K562 (cell line): Measurements from ENCODE around the gene BCAR3. TPM values are rescaled to one million over a fixed set of nuclear protein-coding genes. Genes with fewer than 3 reads are reported as not detected.

ENCODE experiments used
- ATAC-seq: fragments of 200-7000 bp; cut with Tn5 transposase; 3 replicates; pipeline ENCODE4 v1.9.1; 2020; ENCODE audit warnings: moderate library complexity
- BruUV-seq: library from RNA; stranded (reverse); fragments of 400-500 nt; replicated peaks from 2 replicates; lab custom pipeline; 2021; lab: Mats Ljungman, UMichigan
- CTCF ChIA-PET: fragments of 300-600 bp; formaldehyde crosslinking; extraction: SDS; loops from one replicate; lab custom pipeline; 2021; ENCODE audit warnings: low intra/inter-chr PET ratio; lab: Yijun Ruan, JAX
- POLR2A ChIA-PET: fragments of 300-600, 350-650 bp; sonication (Branson Sonifier 250); formaldehyde crosslinking; extraction: SDS; loops from one replicate; lab custom pipeline; 2021; ENCODE audit warnings: antibody characterized with exemption, inconsistent platforms; lab: Yijun Ruan, JAX
- DNase-seq, 4 experiments: peaks; one replicate each; pipeline versions ENCODE4 v3.0.0 to v3.0.0-alpha.2; 2011 to 2018; ENCODE audit warnings: low spot score in 3 of 4, mixed read lengths in 3 of 4; ENCODE audit errors: extremely low read depth in 1 of 4
- FAIRE-seq: peaks from 2 replicates; lab custom pipeline; 2011; peaks lifted over from hg19 to GRCh38; lab: Jason Lieb, UNC
- H2AFZ ChIP-seq: 2 replicates; pipeline ENCODE4 v1.6.0; 2011; ENCODE audit warnings: low read depth, low read length, control low read depth, inconsistent platforms
- H3K27ac ChIP-seq: fragments of 200-600 bp; 3 replicates; pipeline ENCODE4 v1.8.0; 2011; ENCODE audit warnings: low read depth, mild to moderate bottlenecking, control low read depth, inconsistent platforms, low read length, moderate library complexity, mixed read lengths; ENCODE audit errors: extremely low read depth
- H3K27me3 ChIP-seq, 2 experiments: fragments of 300-600 bp in 1 of 2; 2 replicates in 1 of 2; 3 replicates in 1 of 2; pipeline versions ENCODE4 v1.6.0 to v1.8.0; 2011; ENCODE audit warnings: inconsistent platforms in 2 of 2, low read length in 2 of 2, mild to moderate bottlenecking in 1 of 2, mixed read lengths in 1 of 2, moderate library complexity in 1 of 2; ENCODE audit not compliant: control insufficient read depth in 2 of 2, insufficient read depth in 2 of 2
- H3K36me3 ChIP-seq: fragments of 300-600 bp; 3 replicates; pipeline ENCODE4 v1.8.0; 2011; ENCODE audit warnings: mild to moderate bottlenecking, low read length, inconsistent platforms; ENCODE audit not compliant: control insufficient read depth, insufficient read depth
- H3K4me1 ChIP-seq, 2 experiments: fragments of 200-600 bp in 1 of 2; replicated peaks in 1 of 2; 2 replicates in 1 of 2; 3 replicates in 1 of 2; pipeline versions ENCODE4 v1.5.1 to v1.8.0; 2011; ENCODE audit warnings: inconsistent platforms in 2 of 2, low read length in 2 of 2, mild to moderate bottlenecking in 1 of 2, mixed read lengths in 1 of 2, moderate library complexity in 1 of 2; ENCODE audit not compliant: control insufficient read depth in 2 of 2, insufficient read depth in 2 of 2
- H3K4me2 ChIP-seq: 2 replicates; pipeline ENCODE4 v1.6.1; 2011; ENCODE audit warnings: low read length, control low read depth, inconsistent platforms, mixed read lengths; ENCODE audit not compliant: insufficient read depth
- H3K4me3 ChIP-seq: fragments of 200-600 bp; sonication (generic), shearing (Covaris generic); 2 replicates; pipeline ENCODE4 v1.5.1; 2016; ENCODE audit warnings: control low read depth, inconsistent platforms
- H3K79me2 ChIP-seq: fragments of 200-600 bp; 3 replicates; pipeline ENCODE4 v1.8.0; 2011; ENCODE audit warnings: low read length, inconsistent platforms; ENCODE audit not compliant: control insufficient read depth, insufficient read depth
- H3K9ac ChIP-seq, 2 experiments: 2 replicates each; pipeline versions ENCODE4 v1.6.0 to v1.6.1; 2011; ENCODE audit warnings: low read depth in 2 of 2, low read length in 2 of 2, control low read depth in 1 of 2, inconsistent platforms in 1 of 2, mild to moderate bottlenecking in 1 of 2, mixed read lengths in 1 of 2; ENCODE audit not compliant: insufficient read depth in 1 of 2
- H3K9me1 ChIP-seq: one replicate; pipeline ENCODE4 v1.6.0; 2011; ENCODE audit warnings: inconsistent platforms, mild to moderate bottlenecking, low read length, moderate library complexity; ENCODE audit not compliant: control insufficient read depth, insufficient read depth
- H3K9me3 ChIP-seq: replicated peaks from 2 replicates; pipeline ENCODE4 v1.5.1; 2011; ENCODE audit warnings: low read depth, low read length, inconsistent platforms; ENCODE audit not compliant: control insufficient read depth, insufficient read depth
- H4K20me1 ChIP-seq: replicated peaks from 2 replicates; pipeline ENCODE4 v1.6.1; 2011; ENCODE audit warnings: low read length, inconsistent platforms, mixed read lengths; ENCODE audit not compliant: control insufficient read depth, insufficient read depth
- CC2D1A ChIP-seq: fragments of 450-650 bp; IDR thresholded peaks from 2 replicates; pipeline ENCODE4 v1.6.1; 2017; ENCODE audit warnings: mild to moderate bottlenecking
- DMBX1 ChIP-seq: fragments of 250-450 bp; sonication (Bioruptor Pico); IDR thresholded peaks from 2 replicates; pipeline ENCODE4 v1.8.0; 2022; ENCODE audit warnings: inconsistent platforms, mild to moderate bottlenecking, moderate library complexity, borderline replicate concordance
- MBD2 ChIP-seq: sonication (generic); IDR thresholded peaks from 2 replicates; pipeline ENCODE4 v1.6.1; 2016; ENCODE audit warnings: low read depth, borderline replicate concordance
- RHOXF2B ChIP-seq: fragments of 250-450 bp; sonication (Bioruptor Pico); conservative IDR thresholded peaks from 2 replicates; pipeline ENCODE4 v1.5.1; 2021
- TAF9B ChIP-seq: fragments of 450-650 bp; IDR thresholded peaks from 2 replicates; pipeline ENCODE4 v1.6.1; 2018; ENCODE audit warnings: mild to moderate bottlenecking; ENCODE audit not compliant: partially characterized antibody
- ZNF584 ChIP-seq: fragments of 200-800 bp; sonication (Bioruptor generic); IDR thresholded peaks from 2 replicates; pipeline ENCODE4 v1.6.1; 2016; ENCODE audit warnings: low read depth, mild to moderate bottlenecking, missing genetic modification characterization, missing compliant biosample characterization
- WGBS: fragments of 100-300 bp; shearing (Covaris generic); methylation state at CpG from one replicate; pipeline ENCODE4 v1.1.6; 2016; ENCODE audit warnings: low coverage, mixed read lengths; ENCODE audit not compliant: insufficient coverage; ENCODE audit errors: missing lambda C conversion rate; 5-methylcytosine and 5-hydroxymethylcytosine counted together
- in situ Hi-C: fragments of 300-500 bp; cut with MboI; formaldehyde crosslinking; loops from 4 replicates; pipeline ENCODE4 v1.15.0; 2018; ENCODE audit warnings: inconsistent platforms, mixed read lengths
- intact Hi-C: fragments of 100-400 bp; cut with micrococcal nuclease; formaldehyde crosslinking; loops from 2 replicates; pipeline ENCODE4 v1.14.2; 2022
- polyA plus RNA-seq, 8 experiments: library from polyadenylated mRNA; depleted of rRNA in 4 of 8; stranded (reverse) in 5 of 8; unstranded in 3 of 8; fragments of >200 nt; fragmentation: Nextera tagmentation in 2 of 8; fragmentation: Illumina TruSeq in 1 of 8; extraction: Ambion mirVana in 2 of 8; extraction: Trizol in 1 of 8; gene quantifications; 2 replicates each; pipeline versions ENCODE4 v1.2.1 to v1.2.3, GENCODE V29; 2011 to 2014; ENCODE audit warnings: inconsistent platforms in 1 of 8, missing spikeins in 1 of 8
- total RNA-seq, 7 experiments: library from RNA; depleted of rRNA in 6 of 7; stranded (reverse); fragments of >200 nt in 6 of 7; fragmentation: Illumina TruSeq in 2 of 7; extraction: Trizol in 2 of 7; gene quantifications; 2 replicates each; pipeline versions ENCODE4 v1.2.1 to v1.2.3, GENCODE V29; 2011 to 2021; ENCODE audit warnings: low replicate concordance in 1 of 7
- TF ChIP-seq, protein P1 (sequence below): sonication (generic); formaldehyde crosslinking; IDR thresholded peaks from 2 replicates; pipeline ENCODE4 v1.8.1; 2023; ENCODE audit warnings: missing genetic modification reagents, mild to moderate bottlenecking, borderline replicate concordance
- TF ChIP-seq, protein P2 (sequence below), 2 experiments: fragments of 450-650 bp; IDR thresholded peaks; 2 replicates each; pipeline ENCODE4 v1.6.1; 2016; ENCODE audit warnings: mild to moderate bottlenecking in 2 of 2, borderline replicate concordance in 1 of 2, low read depth in 1 of 2, moderate library complexity in 1 of 2

BCAR3 gene
- total and polyA plus RNA-seq, 9 of the 15 experiments (the other 6 are each of a cell fraction or from before 2014, with no cell fraction given), result 1.8 to 6.3 (median 3.8) TPM

DNA sequence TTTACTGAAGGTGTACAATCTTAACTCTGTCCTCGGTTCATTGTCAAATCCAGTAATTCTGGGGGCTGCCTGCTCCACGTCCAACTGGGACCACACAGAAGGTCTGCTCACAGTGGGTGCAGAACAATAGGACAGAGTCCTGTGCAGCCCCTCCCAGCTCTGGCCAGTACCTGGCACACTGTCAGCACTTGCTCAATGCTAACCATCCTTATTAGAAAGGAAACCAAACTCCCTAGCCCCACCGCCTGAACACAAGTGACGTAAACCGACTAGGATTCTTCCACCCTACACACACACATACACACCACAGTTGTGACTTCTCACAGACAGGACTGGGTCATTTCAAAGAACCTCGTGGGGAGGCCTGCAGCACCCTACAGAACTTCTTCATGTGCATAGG is 5.2 kb downstream of the BCAR3 start (continued):
- TF ChIP-seq, protein P1, sequence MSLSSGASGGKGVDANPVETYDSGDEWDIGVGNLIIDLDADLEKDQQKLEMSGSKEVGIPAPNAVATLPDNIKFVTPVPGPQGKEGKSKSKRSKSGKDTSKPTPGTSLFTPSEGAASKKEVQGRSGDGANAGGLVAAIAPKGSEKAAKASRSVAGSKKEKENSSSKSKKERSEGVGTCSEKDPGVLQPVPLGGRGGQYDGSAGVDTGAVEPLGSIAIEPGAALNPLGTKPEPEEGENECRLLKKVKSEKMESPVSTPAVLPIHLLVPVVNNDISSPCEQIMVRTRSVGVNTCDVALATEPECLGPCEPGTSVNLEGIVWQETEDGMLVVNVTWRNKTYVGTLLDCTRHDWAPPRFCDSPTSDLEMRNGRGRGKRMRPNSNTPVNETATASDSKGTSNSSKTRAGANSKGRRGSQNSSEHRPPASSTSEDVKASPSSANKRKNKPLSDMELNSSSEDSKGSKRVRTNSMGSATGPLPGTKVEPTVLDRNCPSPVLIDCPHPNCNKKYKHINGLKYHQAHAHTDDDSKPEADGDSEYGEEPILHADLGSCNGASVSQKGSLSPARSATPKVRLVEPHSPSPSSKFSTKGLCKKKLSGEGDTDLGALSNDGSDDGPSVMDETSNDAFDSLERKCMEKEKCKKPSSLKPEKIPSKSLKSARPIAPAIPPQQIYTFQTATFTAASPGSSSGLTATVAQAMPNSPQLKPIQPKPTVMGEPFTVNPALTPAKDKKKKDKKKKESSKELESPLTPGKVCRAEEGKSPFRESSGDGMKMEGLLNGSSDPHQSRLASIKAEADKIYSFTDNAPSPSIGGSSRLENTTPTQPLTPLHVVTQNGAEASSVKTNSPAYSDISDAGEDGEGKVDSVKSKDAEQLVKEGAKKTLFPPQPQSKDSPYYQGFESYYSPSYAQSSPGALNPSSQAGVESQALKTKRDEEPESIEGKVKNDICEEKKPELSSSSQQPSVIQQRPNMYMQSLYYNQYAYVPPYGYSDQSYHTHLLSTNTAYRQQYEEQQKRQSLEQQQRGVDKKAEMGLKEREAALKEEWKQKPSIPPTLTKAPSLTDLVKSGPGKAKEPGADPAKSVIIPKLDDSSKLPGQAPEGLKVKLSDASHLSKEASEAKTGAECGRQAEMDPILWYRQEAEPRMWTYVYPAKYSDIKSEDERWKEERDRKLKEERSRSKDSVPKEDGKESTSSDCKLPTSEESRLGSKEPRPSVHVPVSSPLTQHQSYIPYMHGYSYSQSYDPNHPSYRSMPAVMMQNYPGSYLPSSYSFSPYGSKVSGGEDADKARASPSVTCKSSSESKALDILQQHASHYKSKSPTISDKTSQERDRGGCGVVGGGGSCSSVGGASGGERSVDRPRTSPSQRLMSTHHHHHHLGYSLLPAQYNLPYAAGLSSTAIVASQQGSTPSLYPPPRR, result no peak
- TF ChIP-seq, all 486 proteins: peak for 0

DNA sequence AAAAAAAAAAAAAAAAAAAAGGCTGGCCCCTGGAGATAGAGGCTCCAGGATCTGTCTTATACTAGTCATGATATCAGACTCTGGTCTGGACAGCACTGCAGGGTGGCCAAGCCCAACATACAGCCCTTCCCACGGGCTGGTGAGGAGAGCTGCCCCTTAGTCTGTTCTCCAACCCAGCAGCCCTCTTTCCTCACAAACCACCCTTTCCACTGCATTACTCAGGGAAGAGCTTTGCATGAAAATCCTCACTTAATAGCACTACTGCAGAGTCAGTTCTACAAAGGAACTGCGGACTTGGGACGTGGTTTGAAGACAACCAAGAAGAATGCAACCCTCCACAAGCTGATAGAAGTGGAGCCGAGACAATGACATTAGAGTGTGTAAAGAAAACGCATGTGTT is 5.7 kb downstream of the BCAR3 start:
- H3K9me1 ChIP-seq, result no peaks in the 10 kb centered on the region
- WGBS, result 5% methylated on average over 5 of the region's 5 CpGs
- intact Hi-C loops (no loop called here), in situ Hi-C loops (no loop called here)
- no peaks in the 10 kb centered on the region for H4K20me1 ChIP-seq
- H2AFZ ChIP-seq, result no peak overlapping the region
- FAIRE-seq, result no peak
- BruUV-seq, result no TSS peak
- POLR2A ChIA-PET, result interaction anchor here (0.9 kb wide), 1 partner anchor 11 kb away, joined by 3 read pairs; no protein-coding TSS in a partner anchor
- no peak overlapping the region for H3K4me3 ChIP-seq
- H3K4me1 ChIP-seq, result peaks cover 12 to 24% of the 10 kb centered on the region in 2 experiments
- no peaks in the 10 kb centered on the region for H3K79me2 ChIP-seq
- no peaks in the 10 kb centered on the region for H3K36me3 ChIP-seq
- no peak overlapping the region for H3K27ac ChIP-seq
- ATAC-seq, result no peak
- H3K9ac ChIP-seq, result no peak overlapping the region
- CTCF ChIA-PET, result no interaction called here
- DNase-seq, result no peak
- H3K9me3 ChIP-seq, result no peaks in the 10 kb centered on the region
- no peak overlapping the region for H3K4me2 ChIP-seq
- peaks cover 4 to 25% of the 10 kb centered on the region in 2 experiments; a peak in 3 of 5 replicates for H3K27me3 ChIP-seq
- TF ChIP-seq CC2D1A (no peak), ZNF584 (CRISPR knock-in tag) (no peak), TAF9B (no peak), RHOXF2B (no peak), MBD2 (no peak), DMBX1 (CRISPR knock-in tag) (no peak)
- TF ChIP-seq, protein P2, sequence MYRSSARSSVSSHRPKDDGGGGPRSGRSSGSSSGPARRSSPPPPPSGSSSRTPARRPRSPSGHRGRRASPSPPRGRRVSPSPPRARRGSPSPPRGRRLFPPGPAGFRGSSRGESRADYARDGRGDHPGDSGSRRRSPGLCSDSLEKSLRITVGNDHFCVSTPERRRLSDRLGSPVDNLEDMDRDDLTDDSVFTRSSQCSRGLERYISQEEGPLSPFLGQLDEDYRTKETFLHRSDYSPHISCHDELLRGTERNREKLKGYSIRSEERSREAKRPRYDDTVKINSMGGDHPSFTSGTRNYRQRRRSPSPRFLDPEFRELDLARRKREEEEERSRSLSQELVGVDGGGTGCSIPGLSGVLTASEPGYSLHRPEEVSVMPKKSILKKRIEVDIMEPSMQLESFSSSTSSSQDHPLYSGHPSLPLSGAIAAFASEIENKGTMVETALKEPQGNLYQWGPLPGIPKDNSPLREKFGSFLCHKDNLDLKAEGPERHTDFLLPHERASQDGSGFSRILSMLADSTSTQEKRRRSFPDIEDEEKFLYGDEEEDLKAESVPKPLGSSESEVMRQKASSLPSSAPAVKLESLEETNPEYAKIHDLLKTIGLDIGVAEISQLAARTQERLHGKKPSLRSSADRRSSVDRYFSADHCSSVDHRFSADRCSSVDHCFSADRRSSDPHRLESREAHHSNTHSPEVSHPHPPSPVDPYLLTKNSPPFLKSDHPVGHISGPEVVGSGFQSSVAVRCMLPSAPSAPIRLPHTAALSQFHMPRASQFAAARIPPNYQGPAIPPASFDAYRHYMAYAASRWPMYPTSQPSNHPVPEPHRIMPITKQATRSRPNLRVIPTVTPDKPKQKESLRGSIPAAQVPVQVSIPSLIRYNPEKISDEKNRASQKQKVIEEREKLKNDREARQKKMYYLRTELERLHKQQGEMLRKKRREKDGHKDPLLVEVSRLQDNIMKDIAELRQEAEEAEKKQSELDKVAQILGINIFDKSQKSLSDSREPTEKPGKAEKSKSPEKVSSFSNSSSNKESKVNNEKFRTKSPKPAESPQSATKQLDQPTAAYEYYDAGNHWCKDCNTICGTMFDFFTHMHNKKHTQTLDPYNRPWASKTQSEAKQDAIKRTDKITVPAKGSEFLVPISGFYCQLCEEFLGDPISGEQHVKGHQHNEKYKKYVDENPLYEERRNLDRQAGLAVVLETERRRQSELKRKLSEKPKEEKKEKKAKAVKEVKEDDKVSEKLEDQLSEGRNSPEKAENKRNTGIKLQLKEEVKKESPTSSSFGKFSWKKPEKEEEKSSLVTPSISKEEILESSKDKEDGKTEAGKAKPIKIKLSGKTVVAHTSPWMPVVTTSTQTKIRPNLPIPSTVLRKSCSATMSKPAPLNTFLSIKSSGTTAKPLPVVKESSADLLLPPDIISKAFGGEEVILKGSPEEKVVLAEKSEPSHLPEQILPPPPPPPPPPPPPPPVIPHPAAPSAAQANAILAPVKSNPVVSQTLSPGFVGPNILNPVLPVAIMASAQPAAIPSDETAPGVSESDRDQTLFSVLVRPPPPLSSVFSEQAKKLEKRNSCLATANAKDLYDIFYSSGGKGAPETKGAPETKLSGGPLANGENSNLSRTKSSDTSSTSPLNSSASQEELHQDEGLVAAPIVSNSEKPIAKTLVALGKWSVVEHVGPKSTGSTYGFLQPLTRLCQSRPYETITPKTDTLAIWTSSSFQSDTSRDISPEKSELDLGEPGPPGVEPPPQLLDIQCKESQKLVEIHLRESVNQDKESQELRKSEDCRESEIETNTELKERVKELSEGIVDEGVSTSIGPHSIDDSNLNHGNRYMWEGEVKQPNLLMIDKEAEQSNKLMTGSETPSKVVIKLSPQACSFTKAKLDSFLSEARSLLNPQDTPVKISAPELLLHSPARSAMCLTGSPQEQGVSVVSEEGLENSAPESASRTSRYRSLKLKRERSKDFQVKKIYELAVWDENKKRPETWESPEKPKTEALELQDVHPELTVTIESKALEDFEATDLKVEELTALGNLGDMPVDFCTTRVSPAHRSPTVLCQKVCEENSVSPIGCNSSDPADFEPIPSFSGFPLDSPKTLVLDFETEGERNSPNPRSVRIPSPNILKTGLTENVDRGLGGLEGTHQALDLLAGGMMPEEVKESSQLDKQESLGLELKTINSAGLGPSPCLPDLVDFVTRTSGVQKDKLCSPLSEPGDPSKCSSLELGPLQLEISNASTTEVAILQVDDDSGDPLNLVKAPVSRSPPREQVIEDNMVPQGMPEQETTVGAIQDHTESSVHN (IDR thresholded peaks at IDR 0.05; ENCODE audit: borderline replicate concordance in 1 of 2, low read depth in 1 of 2), result no peak
